ENCODE results near the gene LRCH3.
A peak's percentile ranks its signal among the peaks of the same experiment; 100 is the strongest.

The LRCH3 gene

DNA sequence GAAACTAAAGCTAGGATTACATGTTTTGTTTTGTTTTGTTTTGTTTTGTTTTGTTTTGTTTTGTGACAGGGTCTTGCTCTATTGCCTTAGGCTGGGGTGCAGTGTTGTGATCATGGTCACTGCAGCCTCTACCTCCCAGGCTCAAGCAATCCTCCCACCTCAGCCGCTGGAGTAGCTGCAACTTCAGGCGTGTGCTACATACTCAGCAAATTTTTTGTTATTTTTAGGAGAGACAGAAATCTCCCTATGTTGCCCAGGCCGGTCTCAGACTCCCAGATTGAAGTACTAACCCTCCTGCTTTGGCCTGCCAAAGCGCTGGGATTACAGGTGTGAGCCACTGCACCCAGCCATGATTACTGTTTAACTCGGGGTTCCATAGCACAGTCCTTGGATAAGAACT lies 50.7 kb downstream of the LRCH3 start:
- TF ChIP-seq EP300 (IDR thresholded peaks at IDR 0.05; ENCODE audit: borderline replicate concordance) (no peak), ZBTB7A (IDR thresholded peaks at IDR 0.05; ENCODE audit: low read depth) (no peak), EGR1 (IDR thresholded peaks at IDR 0.05) (no peak), USF1 (IDR thresholded peaks at IDR 0.05) (no peak)

DNA sequence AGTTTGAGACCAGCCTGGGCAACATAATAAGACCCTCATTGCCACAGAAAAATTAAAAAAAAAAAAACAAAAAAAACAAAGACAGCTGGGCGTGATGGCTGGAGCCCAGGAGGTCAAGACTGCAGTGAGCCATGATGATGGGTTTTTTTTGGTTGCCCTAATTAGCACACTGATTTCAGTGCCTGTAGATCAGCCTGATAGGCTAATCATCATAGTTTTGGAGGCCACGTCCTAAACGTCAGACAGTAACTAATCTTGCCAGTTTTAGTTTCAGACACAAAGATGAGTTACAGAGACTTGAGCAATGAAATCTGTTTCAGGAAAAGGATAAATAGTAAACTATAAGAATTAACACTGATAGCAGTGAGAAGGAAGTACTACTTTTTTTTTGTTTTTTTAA lies 55.4 kb downstream of the LRCH3 start:
- TF ChIP-seq EP300 (IDR thresholded peaks at IDR 0.05; ENCODE audit: borderline replicate concordance), result no peak
- TF ChIP-seq YY1 (IDR thresholded peaks at IDR 0.05; ENCODE audit: low read depth), result no peak

DNA sequence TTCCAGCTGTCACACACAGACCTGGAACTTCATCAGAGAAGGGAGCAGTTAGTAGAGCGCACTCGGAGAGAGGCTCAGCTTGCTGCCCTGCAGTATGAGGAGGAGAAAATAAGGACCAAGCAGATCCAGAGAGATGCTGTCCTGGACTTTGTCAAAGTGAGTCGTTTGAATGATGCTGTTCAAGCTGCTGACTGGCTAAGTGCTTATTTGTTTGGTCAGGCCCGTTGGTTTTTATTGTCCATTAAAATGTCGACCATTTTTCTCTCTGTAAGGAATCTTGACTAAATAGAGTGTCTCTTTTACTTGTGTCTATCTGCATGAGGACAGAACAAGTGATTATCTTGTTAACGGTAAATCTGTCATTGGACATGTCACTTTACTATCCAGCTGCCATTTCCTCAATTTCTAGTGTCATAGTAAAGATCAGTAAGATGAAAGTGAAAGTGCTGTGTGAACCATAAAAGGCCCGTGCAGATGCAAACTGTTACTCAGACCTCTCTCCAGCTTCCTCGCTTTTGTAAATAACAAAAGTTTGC lies 56.9 kb downstream of the LRCH3 start:
- TF ChIP-seq USF1 (IDR thresholded peaks at IDR 0.05) (no peak), NFIC (IDR thresholded peaks at IDR 0.05) (no peak), EGR1 (IDR thresholded peaks at IDR 0.05) (no peak), EP300 (IDR thresholded peaks at IDR 0.05; ENCODE audit: borderline replicate concordance) (no peak), ZBTB7A (IDR thresholded peaks at IDR 0.05; ENCODE audit: low read depth) (no peak), MAX (IDR thresholded peaks at IDR 0.05) (no peak), REST (IDR thresholded peaks at IDR 0.05; ENCODE audit: low read depth) (no peak), RAD21 (IDR thresholded peaks at IDR 0.05; ENCODE audit: low read depth) (no peak), FOXM1 (IDR thresholded peaks at IDR 0.05; ENCODE audit: borderline replicate concordance, low read depth) (no peak), YY1 (IDR thresholded peaks at IDR 0.05; ENCODE audit: low read depth) (no peak), TEAD4 (IDR thresholded peaks at IDR 0.05) (no peak), CEBPB (IDR thresholded peaks at IDR 0.05) (no peak), CREB1 (IDR thresholded peaks at IDR 0.05; ENCODE audit: low read depth) (no peak)

GRCh38 chr3:197854596-197855343 lies 63.7 kb downstream of the LRCH3 start:
- TF ChIP-seq TCF12 (IDR thresholded peaks at IDR 0.05; ENCODE audit: low read depth), result 0 out of 2 replicates have a peak, but pooled peaks have one; percentile 40
- TF ChIP-seq TEAD4 (IDR thresholded peaks at IDR 0.05), result peak; percentile 92
- TF ChIP-seq USF1 (IDR thresholded peaks at IDR 0.05), result no peak
- no peak for TF ChIP-seq YY1 (IDR thresholded peaks at IDR 0.05; ENCODE audit: low read depth)
- no peak for TF ChIP-seq ZBTB7A (IDR thresholded peaks at IDR 0.05; ENCODE audit: low read depth)
- no peak for TF ChIP-seq EGR1 (IDR thresholded peaks at IDR 0.05)
- peak; percentile 57 for TF ChIP-seq NFIC (IDR thresholded peaks at IDR 0.05)
- no peak for TF ChIP-seq FOXM1 (IDR thresholded peaks at IDR 0.05; ENCODE audit: borderline replicate concordance, low read depth)
- peak; percentile 65 for TF ChIP-seq MAX (IDR thresholded peaks at IDR 0.05)
- no peak for TF ChIP-seq RAD21 (IDR thresholded peaks at IDR 0.05; ENCODE audit: low read depth)
- peak; percentile 62 for TF ChIP-seq CEBPB (IDR thresholded peaks at IDR 0.05)
- no peak for TF ChIP-seq TAF1 (IDR thresholded peaks at IDR 0.05; ENCODE audit: low read depth)
- TF ChIP-seq REST (IDR thresholded peaks at IDR 0.05; ENCODE audit: low read depth), result no peak
- peak; percentile 76; the same call in 1 of the 2 replicates for TF ChIP-seq EP300 (IDR thresholded peaks at IDR 0.05; ENCODE audit: borderline replicate concordance)
- TF ChIP-seq CREB1 (IDR thresholded peaks at IDR 0.05; ENCODE audit: low read depth), result no peak

GRCh38 chr3:197855571-197855970 lies 64.5 kb downstream of the LRCH3 start:
- TF ChIP-seq FOXM1 (IDR thresholded peaks at IDR 0.05; ENCODE audit: borderline replicate concordance, low read depth), result no peak
- TF ChIP-seq MAX (IDR thresholded peaks at IDR 0.05), result no peak
- TF ChIP-seq CEBPB (IDR thresholded peaks at IDR 0.05), result no peak
